ACHN (cell line): ENCODE measurements around the gene PLEKHO2.

Experiments used
- DNase-seq: peaks from one replicate; pipeline ENCODE4 v3.0.0-alpha.2; 2015
- in situ Hi-C: cut with HindIII; loops from 2 replicates; pipeline ENCODE4 v1.10.0; 2017; ENCODE audit warnings: low sequenced_read_pairs, low pct_ligation_motif_present, low pct_unique_long_range_greater_than_20kb

PLEKHO2 gene

DNA sequence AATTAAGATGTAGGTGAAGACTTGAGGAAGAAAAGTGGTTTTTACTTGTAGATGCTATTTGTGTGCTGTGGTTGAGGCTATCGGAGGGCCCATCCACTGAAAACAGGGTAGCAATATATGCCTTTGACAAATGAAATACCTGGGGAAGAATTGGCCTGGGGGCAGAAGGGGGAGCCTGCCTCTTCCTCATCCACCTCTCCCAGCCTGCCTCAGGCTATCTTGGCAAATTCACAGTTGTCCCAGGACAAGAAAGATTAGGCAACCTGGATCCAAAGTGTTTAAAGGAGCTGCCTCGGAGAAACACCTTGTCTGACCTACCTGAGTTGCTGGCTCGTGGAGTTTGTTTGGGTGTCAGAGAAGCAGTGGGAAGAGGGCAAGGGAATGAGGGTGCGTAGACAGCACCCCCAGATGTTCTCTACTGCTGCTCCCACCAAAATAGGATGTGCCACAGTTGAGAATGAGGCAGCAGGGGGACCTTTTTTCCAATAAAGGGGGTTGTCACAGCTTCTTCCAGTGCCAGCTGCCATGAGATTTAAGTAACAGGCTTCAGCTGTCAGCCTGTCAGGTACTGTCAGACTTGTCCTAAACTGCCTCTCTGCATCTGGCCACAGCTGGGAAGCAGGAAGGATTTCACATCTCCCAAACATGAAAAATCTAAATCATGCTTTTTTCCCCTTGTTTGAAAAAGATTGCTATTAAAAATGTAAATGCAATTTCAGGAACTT lies 9.2 kb downstream of the PLEKHO2 start:
- in situ Hi-C loops: no loop called here

GRCh38 chr15:64851503-64851840 lies 9.8 kb downstream of the PLEKHO2 start:
- no peak for DNase-seq

More for the DNA sequence above, 9.2 kb downstream of the PLEKHO2 start:
- DNase-seq: no peak

GRCh38 chr15:64854041-64854440 lies 12.3 kb downstream of the PLEKHO2 start:
- DNase-seq: no peak
- in situ Hi-C loops: no loop called here

More at GRCh38 chr15:64851503-64851840, 9.8 kb downstream of the PLEKHO2 start:
- in situ Hi-C loops: no loop called here

DNA sequence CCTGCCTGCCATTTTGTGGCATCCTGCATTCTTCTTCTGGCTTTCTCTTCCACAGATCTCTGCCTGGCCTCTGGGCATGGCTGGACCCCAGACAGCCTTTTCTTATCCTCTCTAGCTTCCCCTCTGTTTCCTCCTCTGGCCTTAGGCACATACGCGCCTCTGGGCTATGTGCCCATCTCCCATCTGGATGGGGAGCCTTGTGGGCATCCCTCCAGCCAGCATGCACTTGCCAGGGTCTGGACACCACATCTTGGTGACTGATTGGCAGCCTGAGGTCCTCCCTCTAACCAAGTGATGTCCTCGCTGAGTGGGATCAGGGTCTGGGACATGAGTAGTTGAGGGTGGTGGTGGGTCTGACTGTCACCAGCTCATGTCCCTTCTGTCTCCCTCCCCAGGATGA lies 12.8 kb downstream of the PLEKHO2 start:
- in situ Hi-C loops: no loop called here
- DNase-seq: no peak

DNA sequence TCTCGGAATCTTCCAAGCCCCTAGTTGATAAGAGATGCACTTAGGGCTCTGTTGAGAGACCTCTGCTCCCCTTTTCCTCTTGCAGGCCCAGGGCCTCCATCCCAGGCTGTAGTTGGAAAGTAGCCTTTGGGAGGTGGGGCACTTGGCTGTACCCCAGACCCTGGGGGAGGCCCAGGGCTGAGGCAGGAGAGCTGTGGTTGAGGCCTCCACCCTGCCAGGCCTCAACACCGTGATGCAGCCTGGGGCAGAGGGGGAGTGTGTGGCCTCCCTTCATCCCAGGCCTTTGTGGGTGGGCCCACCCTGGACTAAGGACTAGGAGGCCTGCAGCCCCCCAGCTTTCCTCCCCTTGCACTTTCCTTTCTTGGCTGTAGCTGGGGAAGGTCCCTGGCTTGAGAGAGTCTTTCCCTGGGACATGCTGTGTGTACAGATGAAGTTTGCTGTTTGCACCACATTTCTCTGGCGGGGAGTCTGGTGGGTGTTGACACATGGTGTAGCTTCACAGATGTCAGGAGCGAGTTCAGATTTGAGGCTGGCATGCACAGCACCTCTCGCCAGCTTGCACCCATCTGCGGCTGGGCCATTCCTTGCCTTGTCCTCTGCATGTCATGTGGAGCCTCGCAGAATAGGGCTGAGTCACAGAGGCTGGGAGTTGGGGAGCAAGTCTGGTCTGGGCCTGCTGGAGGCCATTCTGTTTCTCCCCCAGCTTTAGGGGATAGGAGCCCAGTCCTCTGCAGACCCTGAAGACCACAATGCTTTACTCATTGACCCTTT lies 13.7 kb downstream of the PLEKHO2 start:
- DNase-seq: no peak
- in situ Hi-C loops: no loop called here

- no peak for DNase-seq
- in situ Hi-C loops: no loop called here
Observed at GRCh38 chr15:64856429-64857145, 14.9 kb downstream of the PLEKHO2 start.

- in situ Hi-C loops: no loop called here
- peak; percentile 59 for DNase-seq
Observed at GRCh38 chr15:64857421-64857820, 15.7 kb downstream of the PLEKHO2 start.

DNA sequence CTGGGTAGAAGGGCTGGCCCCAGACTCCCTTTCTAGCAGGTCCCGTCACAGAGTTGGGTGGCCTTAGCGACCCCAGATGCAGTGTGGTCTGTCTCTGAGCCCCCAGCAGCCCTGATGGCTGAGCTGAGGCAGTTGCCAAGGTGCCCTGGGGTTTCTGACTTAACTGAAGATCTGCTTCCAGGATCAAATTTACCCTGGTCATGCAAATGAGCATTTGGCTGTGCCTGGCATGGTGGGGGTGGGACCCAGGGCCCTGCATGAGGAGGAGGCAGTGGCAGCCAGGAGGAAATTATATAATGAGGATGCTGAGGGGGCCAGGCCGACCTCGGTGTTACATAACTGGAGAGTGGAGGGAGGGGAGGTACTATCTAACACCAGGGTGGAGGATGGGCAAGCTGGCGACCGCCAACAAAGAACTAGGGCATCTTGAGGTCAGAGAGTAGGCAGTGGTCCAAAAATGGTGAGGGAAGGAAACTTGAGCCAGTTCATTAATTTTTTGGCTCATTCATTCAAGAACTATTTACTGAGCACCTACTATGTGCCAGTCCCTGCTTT lies 16.4 kb downstream of the PLEKHO2 start:
- no peak for DNase-seq
- in situ Hi-C loops: no loop called here

DNA sequence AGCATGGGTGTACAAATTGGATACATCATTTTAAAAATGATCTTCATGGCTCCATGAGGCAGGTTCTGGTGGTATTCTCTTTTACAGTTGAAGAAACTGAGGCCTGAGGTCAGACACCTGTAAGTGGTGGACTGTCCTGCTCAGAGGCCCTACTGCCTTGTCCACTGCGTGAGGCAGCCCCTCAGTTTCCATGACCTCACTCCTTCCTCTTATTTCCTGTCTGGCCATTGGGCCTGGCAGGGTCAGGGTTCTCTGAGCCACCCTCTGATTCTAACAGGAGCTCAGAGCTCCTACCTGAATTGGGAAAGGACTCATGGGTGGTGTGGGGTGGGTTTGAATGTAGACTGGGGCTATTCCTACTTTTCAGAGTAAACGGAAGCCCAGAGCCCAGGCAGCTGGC lies 17.5 kb downstream of the PLEKHO2 start:
- in situ Hi-C loops: no loop called here
- no peak for DNase-seq

- DNase-seq: no peak
- in situ Hi-C loops: no loop called here
Observed at GRCh38 chr15:64861331-64861730, 19.6 kb downstream of the PLEKHO2 start.

DNA sequence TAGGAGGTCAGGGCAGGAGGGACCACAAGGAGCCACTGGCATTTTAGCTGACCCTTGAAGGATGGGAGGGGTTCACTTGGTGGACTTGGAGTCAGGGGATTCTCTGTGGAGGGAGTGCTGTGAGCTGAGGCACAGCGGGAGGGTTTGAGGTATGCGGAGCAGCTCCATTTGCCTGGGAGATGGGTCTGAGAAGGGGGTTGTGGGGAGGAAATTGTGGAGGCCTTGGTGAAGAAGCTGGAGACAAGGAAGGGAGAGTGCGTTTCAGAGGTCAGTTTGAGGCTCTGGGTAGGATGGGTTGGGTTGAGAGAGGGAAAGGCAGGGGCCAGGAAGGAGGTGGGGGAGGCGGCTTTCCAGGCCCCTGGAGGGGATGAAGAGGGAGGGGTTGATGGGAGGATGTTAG lies 20.2 kb downstream of the PLEKHO2 start:
- in situ Hi-C loops: no loop called here
- DNase-seq: no peak

DNA sequence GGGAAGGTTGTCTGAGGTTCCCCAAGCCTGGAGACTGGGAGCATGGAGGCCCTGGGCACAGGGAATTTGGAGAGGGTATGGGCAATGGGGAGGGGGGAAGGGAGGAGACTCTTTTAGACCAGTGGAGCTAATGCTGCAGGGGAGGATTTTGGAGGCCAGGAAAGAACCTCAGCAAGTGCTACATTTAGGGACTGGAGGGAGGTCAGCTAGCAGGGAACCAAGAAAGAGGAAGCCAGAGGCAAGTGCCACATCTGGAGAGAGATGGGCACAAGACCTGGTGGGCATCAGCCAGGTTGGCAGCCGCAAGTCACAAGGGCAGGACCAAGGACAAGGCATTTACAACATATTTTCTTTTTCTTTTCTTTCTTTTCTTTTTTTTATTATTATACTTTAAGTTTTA lies 20.7 kb downstream of the PLEKHO2 start:
- in situ Hi-C loops: no loop called here
- DNase-seq: no peak

- no peak for DNase-seq
- in situ Hi-C loops: no loop called here
Observed at GRCh38 chr15:64864068-64864467, 22.4 kb downstream of the PLEKHO2 start.

DNA sequence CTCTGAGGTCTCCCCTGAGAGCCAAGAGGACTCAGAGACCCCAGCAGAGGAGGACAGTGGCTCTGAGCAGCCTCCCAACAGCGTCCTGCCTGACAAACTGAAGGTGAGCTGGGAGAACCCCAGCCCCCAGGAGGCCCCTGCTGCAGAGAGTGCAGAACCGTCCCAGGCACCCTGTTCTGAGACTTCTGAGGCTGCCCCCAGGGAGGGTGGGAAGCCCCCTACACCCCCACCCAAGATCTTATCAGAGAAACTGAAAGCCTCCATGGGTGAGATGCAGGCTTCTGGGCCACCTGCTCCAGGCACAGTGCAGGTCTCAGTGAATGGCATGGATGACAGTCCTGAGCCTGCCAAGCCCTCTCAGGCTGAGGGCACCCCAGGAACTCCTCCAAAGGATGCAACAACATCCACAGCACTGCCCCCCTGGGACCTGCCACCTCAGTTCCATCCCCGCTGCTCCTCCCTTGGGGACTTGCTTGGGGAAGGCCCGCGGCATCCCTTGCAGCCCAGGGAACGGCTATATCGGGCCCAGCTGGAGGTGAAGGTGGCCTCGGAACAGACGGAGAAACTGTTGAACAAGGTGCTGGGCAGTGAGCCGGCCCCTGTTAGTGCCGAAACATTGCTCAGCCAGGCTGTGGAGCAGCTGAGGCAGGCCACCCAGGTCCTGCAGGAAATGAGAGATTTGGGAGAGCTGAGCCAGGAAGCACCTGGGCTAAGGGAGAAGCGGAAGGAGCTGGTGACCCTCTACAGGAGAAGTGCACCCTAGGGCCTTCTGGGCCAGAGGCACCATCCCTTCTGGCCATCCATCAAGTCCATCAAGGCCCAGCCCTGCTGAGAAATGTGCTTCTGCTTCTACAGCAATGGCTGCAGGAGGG lies 23.6 kb downstream of the PLEKHO2 start:
- in situ Hi-C loops: no loop called here
- DNase-seq: no peak

- DNase-seq: peak; percentile 29
- in situ Hi-C loops: no loop called here
Observed at GRCh38 chr15:64865998-64866520, 24.3 kb downstream of the PLEKHO2 start.

DNA sequence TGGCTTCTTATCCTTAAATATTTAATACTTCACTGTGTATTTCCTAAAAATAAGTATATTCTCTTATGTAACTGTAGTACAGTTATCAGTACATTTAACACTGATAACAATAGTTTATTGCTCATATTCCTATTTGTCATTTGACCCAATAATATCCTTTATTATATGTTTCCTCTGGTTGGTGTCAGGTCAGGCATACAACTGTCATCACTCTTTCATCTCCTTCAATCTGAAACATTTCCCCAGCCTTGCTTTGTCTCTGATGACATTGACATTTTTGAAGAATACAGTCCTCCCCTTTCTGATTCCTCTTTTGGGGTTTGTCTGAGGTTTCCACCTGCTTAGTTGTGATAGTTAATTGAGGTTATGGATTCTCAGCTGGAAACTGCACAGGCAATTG lies 27.8 kb downstream of the PLEKHO2 start:
- in situ Hi-C loops: no loop called here
- no peak for DNase-seq

DNA sequence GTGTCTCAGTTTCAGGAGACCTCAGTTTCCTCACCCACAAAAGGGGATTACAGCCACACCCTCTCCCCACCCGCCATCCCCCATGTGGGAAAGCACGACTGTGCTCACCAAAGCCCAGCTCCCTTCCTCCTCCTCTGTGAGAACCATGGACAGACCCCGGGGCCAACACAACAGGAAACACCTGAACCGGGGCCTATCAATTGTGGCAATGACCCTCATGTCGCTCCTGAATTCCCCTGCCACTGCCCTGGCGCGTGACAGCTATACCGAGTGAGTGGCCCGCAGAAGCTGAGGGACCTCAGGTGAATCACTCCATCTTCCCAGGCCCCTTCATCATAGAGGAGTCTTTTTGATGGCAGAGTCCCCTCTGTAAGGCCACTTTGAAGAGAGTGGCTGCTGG lies 28.6 kb downstream of the PLEKHO2 start:
- in situ Hi-C loops: no loop called here
- no peak for DNase-seq

GRCh38 chr15:64875641-64876223 lies 34.0 kb downstream of the PLEKHO2 start:
- in situ Hi-C loops: no loop called here
- DNase-seq: no peak
